ENCODE results near the gene P2RX4.
"Not testable (repeated sequence)": the region's sequence is repeated elsewhere in the genome, so short reads cannot be mapped to it uniquely, and the experiment has no call there.

P2RX4 gene

DNA sequence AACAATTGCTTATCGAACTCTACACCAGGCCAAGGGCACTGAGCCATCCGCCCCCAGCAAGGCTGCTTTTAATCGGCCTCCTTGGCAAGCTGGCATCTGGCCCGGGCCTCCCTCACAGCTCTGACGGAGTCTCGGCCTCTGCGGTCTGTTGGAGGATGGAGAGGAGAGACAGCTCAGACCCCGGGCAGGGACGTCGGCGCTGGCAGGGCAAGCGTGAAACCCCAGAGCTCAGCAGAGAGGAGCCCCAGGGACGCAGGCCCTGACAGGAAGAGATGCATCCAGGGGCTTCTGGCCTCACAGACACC, 69.1 kb downstream of the P2RX4 start:
- no peak for ATAC-seq

DNA sequence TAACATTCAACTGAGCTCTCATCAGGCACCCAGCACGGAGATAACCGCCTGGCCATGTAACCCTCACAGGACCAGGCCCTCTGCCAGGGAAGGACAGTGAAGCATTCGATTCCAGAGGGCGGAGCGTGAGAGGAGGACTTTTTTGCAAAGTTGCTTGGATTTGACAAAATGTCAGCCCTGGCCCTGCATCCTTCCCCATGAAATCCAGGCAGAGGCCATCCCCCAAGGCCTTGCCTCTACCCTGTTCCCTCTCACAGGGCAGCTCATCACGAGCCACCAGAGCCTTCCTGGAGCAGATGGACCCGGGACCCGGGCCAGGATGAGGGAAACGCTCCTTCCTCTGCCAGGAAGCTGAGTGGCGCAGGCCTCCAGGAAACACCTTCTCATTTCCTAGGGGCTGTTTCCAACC, 69.6 kb downstream of the P2RX4 start:
- no peak for ATAC-seq

DNA sequence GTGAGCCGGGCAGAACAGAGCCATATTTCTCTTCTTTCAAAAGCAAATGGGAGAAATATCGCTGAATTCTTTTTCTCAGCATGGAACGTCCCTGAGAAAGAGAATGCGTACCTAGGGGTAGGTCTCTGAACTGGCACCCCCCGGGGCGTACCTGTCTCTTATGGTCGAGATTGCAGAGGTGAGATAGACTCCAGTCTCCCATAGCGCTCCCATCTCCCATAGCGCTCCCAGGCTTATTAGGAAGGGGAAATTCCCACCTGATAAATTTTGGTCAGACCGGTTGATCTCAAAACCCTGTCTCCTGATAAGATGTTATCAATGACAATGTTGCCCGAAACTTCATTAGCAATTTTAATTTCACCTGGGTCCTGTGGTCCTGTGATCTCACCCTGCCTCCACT, 70.6 kb downstream of the P2RX4 start:
- ATAC-seq, result not testable (repeated sequence)

DNA sequence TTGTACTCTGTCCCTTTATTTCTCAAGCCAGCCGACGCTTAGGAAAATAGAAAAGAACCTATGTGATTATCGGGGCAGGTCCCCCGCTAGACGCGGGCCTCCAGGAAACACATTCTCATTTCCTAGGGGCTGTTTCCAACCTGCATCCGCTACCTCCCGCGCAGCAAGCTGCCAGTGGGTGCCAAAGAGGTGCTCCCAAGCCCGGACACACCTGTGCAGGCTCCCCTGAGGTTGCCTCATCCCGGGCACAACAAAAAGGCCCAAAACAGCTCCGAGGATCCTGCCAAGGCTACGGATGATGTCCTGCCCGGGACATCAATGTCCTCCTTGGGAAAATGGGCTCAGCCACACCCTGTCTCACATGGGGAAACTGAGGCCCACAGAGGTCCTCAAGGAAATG, 71.2 kb downstream of the P2RX4 start:
- ATAC-seq, result not testable (repeated sequence)

DNA sequence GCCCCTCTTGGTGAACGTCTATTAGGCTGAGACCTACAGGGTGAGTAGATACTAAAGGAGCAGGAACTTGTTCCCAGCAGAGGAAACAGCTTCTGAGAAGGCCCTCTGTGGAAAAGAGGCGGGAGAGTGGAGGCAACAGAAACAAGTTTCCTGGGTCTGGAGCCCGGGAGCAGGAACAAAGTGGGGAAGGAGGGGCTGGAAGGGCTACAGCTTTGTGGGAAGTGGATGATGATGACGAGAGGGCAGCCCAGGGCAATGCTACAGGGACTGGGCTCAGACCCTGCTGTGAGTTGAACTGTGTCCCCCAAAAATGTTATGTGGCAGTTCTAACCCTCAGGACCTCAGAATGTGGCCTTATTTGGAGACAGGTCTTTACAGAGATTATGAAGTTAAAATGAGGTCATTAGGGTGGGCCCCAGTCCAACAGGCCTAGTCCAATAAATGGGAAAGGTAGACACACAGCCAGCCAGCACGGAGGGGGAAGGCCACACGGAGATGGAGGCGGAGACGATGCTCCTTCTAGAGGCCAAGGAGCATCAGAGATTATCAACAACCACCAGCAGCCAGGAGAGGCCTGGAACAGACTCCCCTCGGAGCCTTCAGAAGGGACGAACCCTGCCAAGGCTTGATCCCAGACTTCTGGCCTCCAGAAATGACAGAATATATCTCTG, 72.3 kb downstream of the P2RX4 start:
- no peak for ATAC-seq

DNA sequence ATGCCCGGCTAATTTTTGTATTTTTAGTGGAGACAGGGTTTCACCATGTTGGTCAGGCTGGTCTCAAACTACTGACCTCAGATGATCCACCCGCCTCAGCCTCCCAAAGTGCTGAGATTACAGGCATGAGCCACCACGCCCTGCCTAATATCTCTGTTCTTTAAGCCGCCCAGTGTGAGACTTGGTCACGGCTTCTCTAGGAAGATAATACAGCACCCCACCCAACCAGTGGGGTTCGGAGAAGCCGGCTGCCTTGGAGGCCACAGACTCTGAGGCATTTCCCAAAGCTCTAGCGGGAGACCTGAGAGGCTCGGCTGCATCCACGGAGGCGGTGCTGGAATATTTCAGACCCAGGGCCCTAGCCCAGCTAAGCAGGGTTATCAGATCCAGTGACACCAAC, 73.0 kb downstream of the P2RX4 start:
- not testable (repeated sequence) for ATAC-seq

DNA sequence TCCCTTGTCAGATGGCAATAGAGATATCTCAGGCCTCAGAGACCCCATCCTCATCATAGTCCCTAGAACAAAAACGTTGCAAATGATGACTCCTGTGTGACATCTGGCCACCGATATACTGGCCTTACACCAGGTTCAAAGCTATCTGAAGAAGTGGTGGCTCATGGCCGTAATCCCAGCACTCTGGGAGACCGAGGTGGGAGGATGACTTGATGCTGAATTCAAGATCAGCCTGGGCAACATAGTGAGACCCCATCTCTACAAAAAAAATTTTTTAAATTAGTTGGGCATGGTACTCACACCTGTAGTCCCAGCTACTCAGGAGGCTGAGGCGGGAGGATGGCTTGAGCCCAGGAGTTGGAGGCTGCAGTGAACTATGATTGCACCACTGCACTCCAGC, 73.5 kb downstream of the P2RX4 start:
- no peak for ATAC-seq

Data from activated CD4-positive, CD25-positive, alpha-beta regulatory T cell treated with anti-CD3 and anti-CD28 coated beads, Interleukin-2, amount 50 U/mL, for 24 hours (primary cell).